BLaER1 treated with 17β-estradiol and CSF1 and Interleukin-3, amounts not matched to agents 10 nM and 100 nM (cell line): Measurements from ENCODE around the gene REPS2.

Experiments used
- H3K27ac ChIP-seq, 11 experiments: shearing (Covaris generic); formaldehyde crosslinking; 2 replicates each; pipeline ENCODE4 v1.8.1; 2022
- H3K27me3 ChIP-seq, 11 experiments: shearing (Covaris generic); formaldehyde crosslinking; 2 replicates each; pipeline ENCODE4 v1.8.1; 2022
- H3K36me3 ChIP-seq, 11 experiments: shearing (Covaris generic); formaldehyde crosslinking; 2 replicates each; pipeline ENCODE4 v1.8.1; 2022
- H3K4me1 ChIP-seq, 10 experiments: shearing (Covaris generic); formaldehyde crosslinking; 2 replicates each; pipeline ENCODE4 v1.8.1; 2022
- H3K4me2 ChIP-seq, 11 experiments: shearing (Covaris generic); formaldehyde crosslinking; 2 replicates each; pipeline ENCODE4 v1.8.1; 2022
- H3K4me3 ChIP-seq, 10 experiments: shearing (Covaris generic); formaldehyde crosslinking; 2 replicates each; pipeline ENCODE4 v1.8.1; 2022
- H3K9ac ChIP-seq, 11 experiments: shearing (Covaris generic); formaldehyde crosslinking; 2 replicates each; pipeline ENCODE4 v1.8.1; 2022
- H3K9me3 ChIP-seq, 11 experiments: shearing (Covaris generic); formaldehyde crosslinking; replicated peaks in 1 of 11; 2 replicates each; pipeline ENCODE4 v1.8.1; 2022
- H4K20me1 ChIP-seq, 11 experiments: shearing (Covaris generic); formaldehyde crosslinking; 2 replicates each; pipeline ENCODE4 v1.8.1; 2022
- Cebpa-rat ChIP-seq, 11 experiments: shearing (Covaris generic); IDR thresholded peaks; 2 replicates each; pipeline ENCODE4 v1.8.1; 2022

REPS2 gene

GRCh38 chrX:17161991-17162390 lies 215.5 kb downstream of the REPS2 start:
- no peak for TF ChIP-seq Cebpa-rat (IDR thresholded peaks at IDR 0.05)
- H3K4me2 ChIP-seq: no peak overlapping the region
- H3K4me3 ChIP-seq: no peak overlapping the region
- H3K27ac ChIP-seq: no peak overlapping the region
- H3K4me1 ChIP-seq: no peaks in the 10 kb centered on the region
- no peak overlapping the region for H3K9ac ChIP-seq
- peaks cover 46 to 79% (median 60%) of the 10 kb centered on the region in 11 experiments for H3K9me3 ChIP-seq
- peaks cover 65 to 91% (median 84%) of the 10 kb centered on the region in 11 experiments for H3K27me3 ChIP-seq
- no peaks in the 10 kb centered on the region for H3K36me3 ChIP-seq
- H4K20me1 ChIP-seq: no peaks in the 10 kb centered on the region

GRCh38 chrX:17164079-17164478 lies 217.6 kb downstream of the REPS2 start:
- TF ChIP-seq Cebpa-rat (IDR thresholded peaks at IDR 0.05): no peak
- Histone ChIP-seq H4K20me1 (no peaks in the 10 kb centered on the region), H3K4me2 (no peak overlapping the region), H3K9ac (no peak overlapping the region), H3K4me1 (no peaks in the 10 kb centered on the region), H3K4me3 (no peak overlapping the region), H3K27me3 (peaks cover 66 to 91% (median 84%) of the 10 kb centered on the region in 11 experiments), H3K36me3 (no peaks in the 10 kb centered on the region), H3K9me3 (peaks cover 46 to 80% (median 60%) of the 10 kb centered on the region in 11 experiments), H3K27ac (no peak overlapping the region)

GRCh38 chrX:17164941-17165340 lies 218.5 kb downstream of the REPS2 start:
- peaks cover 65 to 91% (median 82%) of the 10 kb centered on the region in 11 experiments for H3K27me3 ChIP-seq
- no peaks in the 10 kb centered on the region for H4K20me1 ChIP-seq
- no peak overlapping the region for H3K9ac ChIP-seq
- no peak overlapping the region for H3K4me2 ChIP-seq
- H3K36me3 ChIP-seq: no peaks in the 10 kb centered on the region
- peaks cover 46 to 77% (median 56%) of the 10 kb centered on the region in 11 experiments for H3K9me3 ChIP-seq
- no peaks in the 10 kb centered on the region for H3K4me1 ChIP-seq
- no peak overlapping the region for H3K4me3 ChIP-seq
- no peak for TF ChIP-seq Cebpa-rat (IDR thresholded peaks at IDR 0.05)
- H3K27ac ChIP-seq: no peak overlapping the region

- Histone ChIP-seq H3K36me3 (no peaks in the 10 kb centered on the region), H3K9me3 (peaks cover 26 to 49% (median 29%) of the 10 kb centered on the region in 11 experiments), H3K27ac (no peak overlapping the region), H4K20me1 (no peaks in the 10 kb centered on the region), H3K27me3 (peaks cover 58 to 84% (median 78%) of the 10 kb centered on the region in 11 experiments), H3K4me2 (no peak overlapping the region), H3K4me3 (no peak overlapping the region), H3K9ac (no peak overlapping the region), H3K4me1 (no peaks in the 10 kb centered on the region)
- no peak for TF ChIP-seq Cebpa-rat (IDR thresholded peaks at IDR 0.05)
Measured at GRCh38 chrX:17167915-17168314, 221.5 kb downstream of the REPS2 start.

GRCh38 chrX:17170973-17171372 lies 224.5 kb downstream of the REPS2 start:
- H3K4me3 ChIP-seq: no peak overlapping the region
- H3K27me3 ChIP-seq: peaks cover 59 to 96% (median 87%) of the 10 kb centered on the region in 11 experiments
- H4K20me1 ChIP-seq: no peaks in the 10 kb centered on the region
- no peak overlapping the region for H3K9ac ChIP-seq
- no peaks in the 10 kb centered on the region for H3K36me3 ChIP-seq
- no peak for TF ChIP-seq Cebpa-rat (IDR thresholded peaks at IDR 0.05)
- H3K4me2 ChIP-seq: no peak overlapping the region
- H3K4me1 ChIP-seq: peaks cover 0 to 22% (median 0%) of the 10 kb centered on the region in 10 experiments; a peak in 4 of 20 replicates
- H3K9me3 ChIP-seq: peaks cover 0 to 28% (median 5%) of the 10 kb centered on the region in 11 experiments; a peak in 11 of 22 replicates
- no peak overlapping the region for H3K27ac ChIP-seq

- peaks cover 0 to 30% (median 0%) of the 10 kb centered on the region in 10 experiments; a peak in 6 of 20 replicates for H3K4me1 ChIP-seq
- H3K27ac ChIP-seq: no peak overlapping the region; a peak in 1 of 22 replicates
- H3K27me3 ChIP-seq: peaks cover 54 to 96% (median 87%) of the 10 kb centered on the region in 11 experiments
- no peak overlapping the region for H3K4me3 ChIP-seq
- no peak overlapping the region for H3K9ac ChIP-seq
- H3K4me2 ChIP-seq: peak overlapping the region in 2 of 11 experiments; percentile 45 to 46; a peak in 3 of 22 replicates
- H3K9me3 ChIP-seq: peaks cover 0 to 16% (median 5%) of the 10 kb centered on the region in 11 experiments; a peak in 10 of 22 replicates
- no peak for TF ChIP-seq Cebpa-rat (IDR thresholded peaks at IDR 0.05)
- H3K36me3 ChIP-seq: no peaks in the 10 kb centered on the region
- no peaks in the 10 kb centered on the region for H4K20me1 ChIP-seq
Measured at GRCh38 chrX:17174671-17175070, 228.2 kb downstream of the REPS2 start.

- Histone ChIP-seq H3K4me1 (peaks cover 0 to 5% (median 0%) of the 10 kb centered on the region in 10 experiments; a peak in 2 of 20 replicates), H3K27me3 (peaks cover 52 to 92% (median 86%) of the 10 kb centered on the region in 11 experiments), H4K20me1 (no peaks in the 10 kb centered on the region), H3K36me3 (no peaks in the 10 kb centered on the region), H3K4me3 (no peak overlapping the region), H3K27ac (no peak overlapping the region), H3K9ac (no peak overlapping the region), H3K4me2 (no peak overlapping the region), H3K9me3 (peaks cover 0 to 7% (median 0%) of the 10 kb centered on the region in 11 experiments; a peak in 2 of 22 replicates)
- TF ChIP-seq Cebpa-rat (IDR thresholded peaks at IDR 0.05): no peak
Measured at GRCh38 chrX:17182317-17182716, 235.9 kb downstream of the REPS2 start.

- Histone ChIP-seq H3K4me3 (no peak overlapping the region), H3K27me3 (peaks cover 54 to 92% (median 86%) of the 10 kb centered on the region in 11 experiments), H3K9me3 (peaks cover 0 to 7% (median 0%) of the 10 kb centered on the region in 11 experiments; a peak in 2 of 22 replicates), H3K36me3 (no peaks in the 10 kb centered on the region), H4K20me1 (no peaks in the 10 kb centered on the region), H3K4me1 (no peaks in the 10 kb centered on the region), H3K27ac (no peak overlapping the region), H3K4me2 (no peak overlapping the region), H3K9ac (no peak overlapping the region)
- no peak for TF ChIP-seq Cebpa-rat (IDR thresholded peaks at IDR 0.05)
Measured at GRCh38 chrX:17183566-17183965, 237.1 kb downstream of the REPS2 start.

- Histone ChIP-seq H3K9ac (no peak overlapping the region), H3K36me3 (no peaks in the 10 kb centered on the region), H3K9me3 (peaks cover 0 to 13% (median 5%) of the 10 kb centered on the region in 11 experiments; a peak in 5 of 22 replicates), H4K20me1 (no peaks in the 10 kb centered on the region), H3K27me3 (peaks cover 57 to 92% (median 86%) of the 10 kb centered on the region in 11 experiments), H3K4me3 (no peak overlapping the region), H3K27ac (no peak overlapping the region), H3K4me2 (no peak overlapping the region), H3K4me1 (no peaks in the 10 kb centered on the region)
- TF ChIP-seq Cebpa-rat (IDR thresholded peaks at IDR 0.05): no peak
Measured at GRCh38 chrX:17185431-17185830, 239.0 kb downstream of the REPS2 start.
